ENCODE measurements around the gene MAGI2.
A peak's percentile ranks its signal among the peaks of the same experiment; 100 is the strongest.

The MAGI2 gene

DNA sequence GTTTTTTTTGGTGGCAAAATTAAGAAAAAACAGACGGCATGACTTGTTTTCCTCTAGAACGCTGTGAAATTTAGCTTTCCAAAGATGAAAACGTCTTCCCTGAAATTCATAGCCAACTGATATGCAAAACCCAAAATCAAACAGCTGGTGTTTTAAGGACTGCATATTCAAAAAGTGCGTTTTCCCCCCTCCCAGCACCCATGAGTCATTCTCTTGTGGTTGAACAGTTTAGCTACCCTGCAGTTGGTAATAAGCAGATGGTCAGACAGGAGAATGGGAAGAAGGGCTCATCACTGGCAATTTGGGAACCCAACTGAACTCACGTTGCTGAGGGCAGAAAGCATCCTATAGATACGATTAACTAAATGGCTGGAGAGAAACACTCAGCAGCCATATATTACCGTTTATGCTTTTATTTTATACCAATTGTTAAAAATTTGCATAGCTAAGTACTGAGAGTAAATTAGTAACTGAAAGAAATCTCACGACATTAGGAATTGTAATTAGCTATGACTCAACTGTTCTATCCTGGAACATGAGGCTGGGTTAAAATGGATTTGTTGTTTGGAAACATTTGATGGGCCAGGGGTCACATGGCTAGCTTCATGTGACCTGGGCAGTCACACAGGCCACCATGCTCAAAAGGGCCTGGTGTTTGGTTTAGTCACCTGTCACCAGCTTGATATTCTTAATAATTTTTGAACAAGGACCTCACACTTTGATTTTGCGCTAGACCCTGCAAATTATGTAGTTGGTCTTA is 1311.8 kb downstream of the MAGI2 start:
- DNase-seq (ENCODE audit: low read depth): peak; percentile 46

GRCh38 chr7:78140109-78140508 is 1313.4 kb downstream of the MAGI2 start:
- DNase-seq (ENCODE audit: low read depth): no peak

DNA sequence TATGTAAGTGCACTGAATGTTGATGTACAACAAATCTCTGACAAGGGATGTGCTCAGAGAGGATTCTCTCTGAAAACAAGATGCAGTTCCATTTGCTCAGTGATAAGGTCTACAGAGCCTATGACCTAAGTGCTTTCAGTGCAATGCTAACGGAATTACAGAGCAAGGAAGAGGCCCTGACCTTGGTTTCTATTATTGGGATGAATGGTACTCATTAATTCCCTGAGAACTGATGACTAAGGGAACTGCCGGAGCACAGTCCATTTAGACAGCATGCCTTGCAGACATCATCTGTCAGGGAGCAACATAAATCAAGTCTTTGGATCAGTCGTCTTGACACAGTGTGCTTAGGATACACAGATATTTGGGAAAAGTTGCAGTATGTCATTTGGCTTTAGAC is 1314.1 kb downstream of the MAGI2 start:
- DNase-seq (ENCODE audit: low read depth): peak; percentile 25

DNA sequence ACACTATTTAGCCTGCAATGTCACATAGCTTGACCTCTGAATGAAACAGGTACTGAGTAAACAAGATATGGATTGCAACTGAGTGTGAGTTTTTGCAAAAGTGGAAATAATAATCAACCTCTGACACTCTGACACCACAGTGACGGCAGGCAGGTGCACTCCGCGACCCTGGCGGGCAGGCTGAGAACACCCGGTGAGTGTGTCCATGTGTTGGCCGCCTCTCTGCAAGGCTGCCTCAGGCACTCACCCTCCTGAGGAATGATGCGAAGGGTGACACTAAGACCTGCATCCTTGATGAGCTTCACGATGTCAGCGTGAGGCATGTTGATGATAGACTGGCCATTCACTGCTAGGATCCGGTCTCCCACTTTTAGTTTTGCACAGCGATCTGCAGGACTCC is 1318.7 kb downstream of the MAGI2 start:
- no peak for DNase-seq (ENCODE audit: low read depth)

- peak; percentile 65 for DNase-seq (ENCODE audit: low read depth)
These were observed 1319.2 kb downstream of the MAGI2 start for GRCh38 chr7:78134256-78134655.

GRCh38 chr7:78130446-78131215 is 1322.8 kb downstream of the MAGI2 start:
- DNase-seq (ENCODE audit: low read depth): no peak

GRCh38 chr7:78129865-78130264 is 1323.6 kb downstream of the MAGI2 start:
- DNase-seq (ENCODE audit: low read depth): no peak

- DNase-seq (ENCODE audit: low read depth): no peak
These were observed 1326.5 kb downstream of the MAGI2 start for GRCh38 chr7:78127009-78127408.

- DNase-seq (ENCODE audit: low read depth): no peak
These were observed 1327.6 kb downstream of the MAGI2 start for GRCh38 chr7:78125884-78126283.

DNA sequence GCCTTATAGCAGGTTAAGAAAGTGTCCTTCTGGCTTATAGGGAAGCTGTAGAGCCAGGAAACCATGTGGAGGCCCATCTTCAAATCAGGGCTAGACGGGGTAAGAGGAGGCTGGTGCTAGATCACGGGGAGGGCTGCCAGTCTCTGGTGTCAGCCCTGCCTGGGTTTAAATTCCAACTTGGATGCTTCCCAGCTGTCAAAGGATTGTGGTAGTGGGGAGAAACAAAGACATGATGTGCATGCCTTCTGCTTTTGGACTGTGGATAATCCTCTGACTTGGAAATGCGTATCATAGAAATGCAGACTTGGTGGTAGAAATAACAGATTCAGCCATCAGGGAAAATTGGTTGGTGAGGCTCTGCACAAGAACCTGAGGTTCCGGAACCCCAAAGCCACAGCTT is 1329.3 kb downstream of the MAGI2 start:
- no peak for DNase-seq (ENCODE audit: low read depth)

- DNase-seq (ENCODE audit: low read depth): no peak
These were observed 1331.6 kb downstream of the MAGI2 start for GRCh38 chr7:78121888-78122287.

- no peak for DNase-seq (ENCODE audit: low read depth)
These were observed 1335.0 kb downstream of the MAGI2 start for GRCh38 chr7:78118470-78118869.

GRCh38 chr7:78115876-78116275 is 1337.6 kb downstream of the MAGI2 start:
- no peak for DNase-seq (ENCODE audit: low read depth)

GRCh38 chr7:78114993-78115392 is 1338.5 kb downstream of the MAGI2 start:
- DNase-seq (ENCODE audit: low read depth): no peak

DNA sequence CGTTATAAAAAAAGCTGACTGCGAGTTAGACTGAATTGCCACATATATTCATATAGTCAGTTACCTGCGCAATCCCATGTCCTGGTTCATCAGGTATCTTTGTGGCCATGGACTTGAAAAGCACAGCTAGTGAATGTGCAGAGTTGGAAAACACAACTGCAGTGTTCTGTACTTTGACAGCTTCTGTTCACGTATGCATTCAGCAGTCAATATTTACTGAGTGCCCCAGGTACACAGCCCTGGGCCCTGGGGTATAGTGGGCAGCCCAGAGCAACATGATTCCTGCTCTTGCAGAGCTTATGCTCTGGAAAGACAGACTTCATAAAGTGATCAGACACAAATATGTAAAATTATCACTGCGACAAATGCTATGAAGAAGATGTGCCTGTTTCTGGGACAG is 1341.0 kb downstream of the MAGI2 start:
- DNase-seq (ENCODE audit: low read depth): no peak

- no peak for DNase-seq (ENCODE audit: low read depth)
These were observed 1342.1 kb downstream of the MAGI2 start for GRCh38 chr7:78111386-78111785.

- no peak for DNase-seq (ENCODE audit: low read depth)
These were observed 1350.0 kb downstream of the MAGI2 start for GRCh38 chr7:78103475-78103874.

- DNase-seq (ENCODE audit: low read depth): no peak
These were observed 1352.4 kb downstream of the MAGI2 start for GRCh38 chr7:78101076-78101475.

GRCh38 chr7:78099715-78100394 is 1353.6 kb downstream of the MAGI2 start:
- peak; percentile 20 for DNase-seq (ENCODE audit: low read depth)

DNA sequence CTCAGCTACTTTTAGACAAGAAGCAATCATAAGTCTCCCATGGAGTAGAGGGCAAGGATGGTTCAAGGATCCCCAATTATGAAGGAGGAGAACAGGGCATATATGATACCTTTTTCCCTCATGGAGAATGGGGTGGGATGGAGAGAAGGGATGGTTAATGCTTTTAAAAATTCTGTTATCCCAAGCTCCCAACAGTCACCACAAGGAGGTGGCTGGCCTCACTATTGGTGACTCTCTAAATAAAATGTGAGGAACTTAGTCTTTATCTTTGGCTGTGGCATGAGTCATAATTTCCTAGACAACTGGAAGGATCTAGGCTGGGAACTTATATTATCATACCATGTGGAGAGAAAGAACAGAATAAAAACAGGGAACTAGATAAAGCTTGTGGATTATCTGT is 1357.9 kb downstream of the MAGI2 start:
- peak; percentile 10 for DNase-seq (ENCODE audit: low read depth)

- no peak for DNase-seq (ENCODE audit: low read depth)
These were observed 1361.1 kb downstream of the MAGI2 start for GRCh38 chr7:78092331-78092730.

DNA sequence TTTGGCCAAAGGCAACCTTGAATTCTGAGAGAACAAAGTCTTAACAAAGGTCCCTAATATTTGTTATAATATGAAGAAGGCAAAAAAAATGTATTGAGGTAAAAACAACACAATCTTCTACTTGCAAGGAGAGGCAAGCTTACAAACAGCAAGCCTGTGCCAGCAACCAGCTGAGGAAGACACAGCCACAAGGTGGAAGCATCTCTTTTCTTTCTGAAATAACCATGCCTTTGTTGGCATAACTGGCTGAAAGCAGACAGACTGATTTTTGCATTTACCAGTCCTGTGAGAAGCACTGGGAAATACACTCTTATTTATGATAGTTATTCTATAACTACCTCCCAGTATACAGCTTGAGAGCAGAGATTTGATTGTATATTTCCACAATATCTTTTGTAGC is 1362.9 kb downstream of the MAGI2 start:
- no peak for DNase-seq (ENCODE audit: low read depth)
